Measurements from ENCODE around the gene NR3C1.

- TF ChIP-seq CTCF (IDR thresholded peaks at IDR 0.05) (no peak), POLR2A (IDR thresholded peaks at IDR 0.05) (no peak)
Observed at GRCh38 chr5:143284002-143284401, 119.5 kb downstream of the NR3C1 start.
